PC-3 (cell line): ENCODE measurements around the gene SPEM1. TPM values are rescaled to one million over a fixed set of nuclear protein-coding genes. Genes with fewer than 3 reads are reported as not detected.

Experiments used
- ATAC-seq: fragments of 200-7000 bp; cut with Tn5 transposase; 2 replicates; pipeline ENCODE4 v1.9.1; 2020; ENCODE audit warnings: mild to moderate bottlenecking, moderate library complexity
- BruUV-seq: library from RNA; stranded (reverse); fragments of 400-500 nt; replicated peaks from 2 replicates; lab custom pipeline; 2021; lab: Mats Ljungman, UMichigan
- CTCF ChIA-PET: fragments of 300-600 bp; sonication (Branson Sonifier 250); formaldehyde crosslinking; loops from one replicate; lab custom pipeline; 2022; ENCODE audit warnings: antibody characterized with exemption; lab: Charles Lee
- POLR2A ChIA-PET: fragments of 300-600 bp; sonication (Branson Sonifier 250); formaldehyde crosslinking; loops from one replicate; lab custom pipeline; 2022; ENCODE audit warnings: antibody characterized with exemption; ENCODE audit not compliant: unreplicated experiment; lab: Charles Lee
- DNase-seq: peaks from one replicate; pipeline ENCODE4 v3.0.0-alpha.2; 2015
- H2AFZ ChIP-seq: fragments of 300-600 bp; sonication (generic); 2 replicates; pipeline ENCODE4 v1.6.0; 2016; ENCODE audit warnings: antibody characterized with exemption, low read length
- H3F3A ChIP-seq: fragments of 300-600 bp; sonication (generic); one replicate; pipeline ENCODE4 v1.6.0; 2017; ENCODE audit warnings: antibody characterized with exemption, low read length, control low read depth, mild to moderate bottlenecking; ENCODE audit not compliant: unreplicated experiment
- H3K27ac ChIP-seq: fragments of 300-600 bp; sonication (generic); 2 replicates; pipeline ENCODE4 v1.5.1; 2016; ENCODE audit warnings: mild to moderate bottlenecking, low read length
- H3K27me3 ChIP-seq: fragments of 300-600 bp; sonication (generic); 2 replicates; pipeline ENCODE4 v1.6.1; 2016; ENCODE audit warnings: low read length, mixed read lengths
- H3K36me3 ChIP-seq: fragments of 300-600 bp; sonication (generic); 2 replicates; pipeline ENCODE4 v1.6.1; 2016; ENCODE audit warnings: low read depth, mixed run types, low read length, mixed read lengths
- H3K4me1 ChIP-seq: fragments of 300-600 bp; sonication (generic); 2 replicates; pipeline ENCODE4 v1.5.1; 2016; ENCODE audit warnings: low read length; ENCODE audit not compliant: insufficient read depth
- H3K4me2 ChIP-seq: fragments of 300-600 bp; sonication (generic); 2 replicates; pipeline ENCODE4 v1.6.0; 2016; ENCODE audit warnings: low read length
- H3K4me3 ChIP-seq: fragments of 300-600 bp; sonication (generic); 2 replicates; pipeline ENCODE4 v1.5.1; 2016; ENCODE audit warnings: mild to moderate bottlenecking, low read length, mixed read lengths
- H3K79me2 ChIP-seq: fragments of 300-600 bp; sonication (generic); 2 replicates; pipeline ENCODE4 v1.6.1; 2017; ENCODE audit warnings: low read length, mixed read lengths
- H3K9ac ChIP-seq: fragments of 300-600 bp; sonication (generic); 2 replicates; pipeline ENCODE4 v1.6.0; 2016; ENCODE audit warnings: mild to moderate bottlenecking, low read length
- H3K9me2 ChIP-seq: fragments of 300-600 bp; sonication (generic); replicated peaks from 2 replicates; pipeline ENCODE4 v1.6.1; 2016; ENCODE audit warnings: mixed run types, low read length, mixed read lengths
- H3K9me3 ChIP-seq: fragments of 300-600 bp; sonication (generic); 2 replicates; pipeline ENCODE4 v1.6.1; 2016; ENCODE audit warnings: low read length, mixed read lengths
- H4K20me1 ChIP-seq: fragments of 300-600 bp; sonication (generic); 2 replicates; pipeline ENCODE4 v1.6.1; 2016; ENCODE audit warnings: low read length, mixed read lengths
- EZH2 ChIP-seq: fragments of 300-600 bp; sonication (generic); IDR thresholded peaks from one replicate; pipeline ENCODE4 v1.6.1; 2017; ENCODE audit warnings: antibody characterized with exemption, mild to moderate bottlenecking, low read length; ENCODE audit not compliant: unreplicated experiment
- EZH2phosphoT487 ChIP-seq: fragments of 300-600 bp; sonication (generic); IDR thresholded peaks from 2 replicates; pipeline ENCODE4 v1.6.1; 2018; ENCODE audit warnings: mild to moderate bottlenecking, antibody characterized with exemption, low read length, borderline replicate concordance
- intact Hi-C: fragments of 100-400 bp; cut with micrococcal nuclease; formaldehyde crosslinking; loops from 2 replicates; pipeline ENCODE4 v1.9.0; 2023
- total RNA-seq: library from RNA; depleted of rRNA; stranded (reverse); fragments of >200 nt; gene quantifications from 2 replicates; pipeline ENCODE4 v1.2.3, GENCODE V29; 2014
- TF ChIP-seq, protein P1 (sequence below): fragments of 300-600 bp; sonication (generic); conservative IDR thresholded peaks from 2 replicates; pipeline ENCODE4 v1.5.1; 2017; ENCODE audit warnings: antibody characterized with exemption, low read depth, mild to moderate bottlenecking, low read length

SPEM1 gene
- total RNA-seq, 1 experiment from 2014 or later = not detected

DNA sequence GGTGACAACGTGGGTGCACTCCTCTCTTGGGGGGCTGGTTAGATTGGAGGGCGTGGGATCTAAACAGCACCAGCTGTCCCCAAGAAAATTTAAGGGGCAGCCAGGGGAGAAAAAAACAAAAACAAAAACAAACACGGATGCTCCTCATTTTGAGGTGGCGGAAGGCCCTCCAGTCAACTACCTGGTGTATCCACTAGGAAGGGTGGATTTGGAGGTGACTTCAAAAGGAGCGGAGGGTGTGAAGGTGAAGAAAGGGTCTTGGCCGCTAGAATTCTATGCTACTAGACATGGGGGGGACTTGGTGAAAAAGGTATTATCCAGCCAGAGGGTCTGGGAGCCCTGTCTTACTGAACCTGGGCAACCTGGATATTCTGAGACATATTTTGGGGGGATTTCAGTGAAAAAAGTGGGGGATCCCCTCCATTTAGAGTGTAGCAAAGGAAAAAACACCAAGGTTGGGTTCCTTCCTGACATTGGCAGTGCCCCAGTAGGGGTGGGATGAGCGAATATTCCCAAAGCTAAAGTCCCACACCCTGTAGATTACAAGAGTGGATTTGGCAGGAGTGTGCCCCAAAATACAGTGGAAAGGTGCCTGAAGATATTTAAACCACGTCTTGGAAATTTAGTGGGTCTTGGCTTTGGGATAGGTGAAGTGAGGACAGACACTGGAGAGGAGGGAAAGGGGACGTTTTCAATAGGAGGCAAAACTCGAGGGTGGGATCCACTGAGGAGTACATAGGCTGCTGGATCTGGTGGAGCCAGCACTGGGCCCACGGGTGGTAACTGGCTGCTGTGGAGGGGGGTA is 18.7 kb downstream of the SPEM1 start:
- peak overlapping the region; percentile 98; the same call in 1 of the 2 replicates for H3K4me2 ChIP-seq
- POLR2A ChIA-PET = no interaction called here
- intact Hi-C loops = loop anchor here (5.0 kb wide), 2 partner anchors 87 to 248 kb away; partner anchors contain the start of genes KCTD11, TP53 and WRAP53
- H3K4me1 ChIP-seq = peaks cover 4% of the 10 kb centered on the region; the same call in 1 of the 2 replicates
- TF ChIP-seq, protein P1, sequence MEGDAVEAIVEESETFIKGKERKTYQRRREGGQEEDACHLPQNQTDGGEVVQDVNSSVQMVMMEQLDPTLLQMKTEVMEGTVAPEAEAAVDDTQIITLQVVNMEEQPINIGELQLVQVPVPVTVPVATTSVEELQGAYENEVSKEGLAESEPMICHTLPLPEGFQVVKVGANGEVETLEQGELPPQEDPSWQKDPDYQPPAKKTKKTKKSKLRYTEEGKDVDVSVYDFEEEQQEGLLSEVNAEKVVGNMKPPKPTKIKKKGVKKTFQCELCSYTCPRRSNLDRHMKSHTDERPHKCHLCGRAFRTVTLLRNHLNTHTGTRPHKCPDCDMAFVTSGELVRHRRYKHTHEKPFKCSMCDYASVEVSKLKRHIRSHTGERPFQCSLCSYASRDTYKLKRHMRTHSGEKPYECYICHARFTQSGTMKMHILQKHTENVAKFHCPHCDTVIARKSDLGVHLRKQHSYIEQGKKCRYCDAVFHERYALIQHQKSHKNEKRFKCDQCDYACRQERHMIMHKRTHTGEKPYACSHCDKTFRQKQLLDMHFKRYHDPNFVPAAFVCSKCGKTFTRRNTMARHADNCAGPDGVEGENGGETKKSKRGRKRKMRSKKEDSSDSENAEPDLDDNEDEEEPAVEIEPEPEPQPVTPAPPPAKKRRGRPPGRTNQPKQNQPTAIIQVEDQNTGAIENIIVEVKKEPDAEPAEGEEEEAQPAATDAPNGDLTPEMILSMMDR = no peak
- TF ChIP-seq EZH2phosphoT487 = no peak
- TF ChIP-seq EZH2 = no peak
- ATAC-seq (no peak), DNase-seq (no peak)
- no peak overlapping the region for H3K27ac ChIP-seq
- no peak overlapping the region for H2AFZ ChIP-seq
- H3K79me2 ChIP-seq = 0 out of 2 replicates have a peak, but pooled peaks cover 5% of the 10 kb centered on the region
- no peaks in the 10 kb centered on the region for H3K36me3 ChIP-seq
- H3K9me2 ChIP-seq = no peaks in the 10 kb centered on the region
- no peak overlapping the region for H3K9ac ChIP-seq
- no peak overlapping the region for H3K4me3 ChIP-seq
- CTCF ChIA-PET = no interaction called here
- BruUV-seq = no TSS peak
- no peaks in the 10 kb centered on the region for H3K27me3 ChIP-seq
- no peaks in the 10 kb centered on the region for H4K20me1 ChIP-seq
- H3F3A ChIP-seq = no peaks in the 10 kb centered on the region
- no peaks in the 10 kb centered on the region for H3K9me3 ChIP-seq

DNA sequence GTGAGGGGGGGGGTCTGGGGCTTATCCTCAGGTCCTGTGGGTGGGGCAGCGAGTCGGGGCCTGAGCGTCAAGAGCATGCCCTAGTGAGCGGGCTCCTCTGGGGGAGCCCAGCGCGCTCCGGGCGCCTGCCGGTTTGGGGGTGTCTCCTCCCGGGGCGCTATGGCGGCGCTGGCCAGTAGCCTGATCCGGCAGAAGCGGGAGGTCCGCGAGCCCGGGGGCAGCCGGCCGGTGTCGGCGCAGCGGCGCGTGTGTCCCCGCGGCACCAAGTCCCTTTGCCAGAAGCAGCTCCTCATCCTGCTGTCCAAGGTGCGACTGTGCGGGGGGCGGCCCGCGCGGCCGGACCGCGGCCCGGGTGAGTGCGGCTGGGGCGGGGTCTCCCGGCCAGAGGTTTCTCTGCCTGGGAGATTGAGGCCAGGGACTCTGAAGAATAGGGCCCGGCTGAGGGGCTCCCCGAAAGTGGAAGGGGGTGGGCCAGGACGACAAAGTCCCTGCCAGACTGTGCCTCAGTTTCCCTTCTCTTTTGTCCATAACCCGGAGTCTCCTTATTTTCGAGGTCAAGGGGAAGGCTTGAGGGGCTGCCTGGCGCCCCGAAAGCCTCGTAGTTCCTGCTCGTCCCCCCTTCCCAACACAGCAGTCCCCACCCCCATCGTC is 19.5 kb downstream of the SPEM1 start, which contains the start of gene FGF11:
FGF11 (plus strand) TSS at position 51 of the 651 bp plus-strand sequence; CDS start at position 160, 109 bp downstream.
- no TSS peak for BruUV-seq
- POLR2A ChIA-PET = no interaction called here
- peaks cover 4% of the 10 kb centered on the region; the same call in 1 of the 2 replicates for H3K4me1 ChIP-seq

More for the DNA sequence above, 19.5 kb downstream of the SPEM1 start, which contains the start of gene FGF11:
- Histone ChIP-seq H3K79me2 (0 out of 2 replicates have a peak, but pooled peaks cover 5% of the 10 kb centered on the region), H3K27me3 (no peaks in the 10 kb centered on the region), H3K9me2 (no peaks in the 10 kb centered on the region), H3K9ac (peak within 1 kb of the TSS; percentile 48), H4K20me1 (no peaks in the 10 kb centered on the region), H3K36me3 (no peaks in the 10 kb centered on the region), H3K9me3 (no peaks in the 10 kb centered on the region), H3K27ac (no peak within 1 kb of the TSS), H2AFZ (peak within 1 kb of the TSS; percentile 81), H3K4me3 (peak within 1 kb of the TSS; percentile 74), H3F3A (no peaks in the 10 kb centered on the region), H3K4me2 (peak within 1 kb of the TSS; percentile 98)
- intact Hi-C loops = loop anchor here (5.0 kb wide), 2 partner anchors 87 to 248 kb away; partner anchors contain the start of genes KCTD11, TP53 and WRAP53
- no peak for DNase-seq
- CTCF ChIA-PET = interaction anchor here (0.5 kb wide), 1 partner anchor 15 kb away, joined by 3 read pairs; no protein-coding TSS in a partner anchor
- TF ChIP-seq, protein P1 = no peak
- TF ChIP-seq EZH2phosphoT487 (no peak), EZH2 (no peak)
- no peak for ATAC-seq
